HG03103 (cell line): ENCODE data around the gene PTPN6.

Source experiments
- ATAC-seq: cut with Tn5 transposase; IDR thresholded peaks from one replicate; pipeline ENCODE4 v1.9.1; 2021; ENCODE audit warnings: low read depth; ENCODE audit not compliant: unreplicated experiment

The PTPN6 gene

GRCh38 chr12:6921996-6922946, 28.9 kb upstream of the PTPN6 start:
- ATAC-seq = no peak

GRCh38 chr12:6923003-6923732, 28.0 kb upstream of the PTPN6 start:
- ATAC-seq = no peak

- ATAC-seq = no peak
These were observed 27.3 kb upstream of the PTPN6 start for GRCh38 chr12:6923851-6924250.

- no peak for ATAC-seq
These were observed 26.0 kb upstream of the PTPN6 start for GRCh38 chr12:6925239-6925539.

- ATAC-seq = no peak
These were observed 25.4 kb upstream of the PTPN6 start for GRCh38 chr12:6925540-6926279.

- no peak for ATAC-seq
These were observed 23.7 kb upstream of the PTPN6 start, which contains the start of gene ATN1 for GRCh38 chr12:6927379-6928021. ATN1 (plus strand) TSS chr12:6927959; CDS start chr12:6934002, 6,043 bp downstream.

- ATAC-seq = no peak
These were observed 23.0 kb upstream of the PTPN6 start for GRCh38 chr12:6928022-6928702.

GRCh38 chr12:6928703-6929407, 22.3 kb upstream of the PTPN6 start:
- no peak for ATAC-seq

GRCh38 chr12:6929466-6930452, 21.4 kb upstream of the PTPN6 start:
- no peak for ATAC-seq

GRCh38 chr12:6932766-6933165, 18.4 kb upstream of the PTPN6 start:
- no peak for ATAC-seq

GRCh38 chr12:6934110-6934509, 17.0 kb upstream of the PTPN6 start:
- no peak for ATAC-seq

- no peak for ATAC-seq
These were observed 15.6 kb upstream of the PTPN6 start for GRCh38 chr12:6935371-6936193.

GRCh38 chr12:6936194-6936635, 14.9 kb upstream of the PTPN6 start:
- no peak for ATAC-seq

- ATAC-seq = no peak
These were observed 14.3 kb upstream of the PTPN6 start for GRCh38 chr12:6936636-6937480.

- peak; percentile 85 for ATAC-seq
These were observed 13.4 kb upstream of the PTPN6 start for GRCh38 chr12:6937481-6938352.
